Mucosa of descending colon (tissue), 3 donors: ENCODE data around the gene STUB1. TPM values are rescaled to one million over a fixed set of nuclear protein-coding genes. Genes with fewer than 3 reads are reported as not detected.

Experiments
- ATAC-seq: fragments of 200-7000 bp; cut with Tn5 transposase; one replicate; pipeline ENCODE4 v1.9.1; 2020; ENCODE audit warnings: mild to moderate bottlenecking, moderate library complexity
- DNase-seq, 3 donors: peaks; one replicate each; pipeline ENCODE4 v3.0.0-alpha.2; 2020
- H3K36me3 ChIP-seq: fragments of 200-600 bp; one replicate; pipeline ENCODE4 v1.8.0; 2021; ENCODE audit warnings: low read depth, mild to moderate bottlenecking
- H3K4me1 ChIP-seq: fragments of 200-600 bp; one replicate; pipeline ENCODE4 v1.8.0; 2021; ENCODE audit warnings: low read depth, mild to moderate bottlenecking
- H3K4me3 ChIP-seq: fragments of 200-600 bp; one replicate; pipeline ENCODE4 v1.8.0; 2021; ENCODE audit warnings: mild to moderate bottlenecking
- H3K9me3 ChIP-seq: fragments of 200-600 bp; one replicate; pipeline ENCODE4 v1.8.0; 2021; ENCODE audit warnings: mild to moderate bottlenecking
- intact Hi-C, 2 donors: fragments of 100-400 bp; cut with DNase I in 1 of 2; cut with micrococcal nuclease in 1 of 2; formaldehyde crosslinking; loops; one replicate each; pipeline versions ENCODE4 v1.11.0 to v1.11.1; 2022; cut with DNase I, micrococcal nuclease
- total RNA-seq, 3 donors: library from RNA; stranded (reverse); fragmentation: NEBNext Ultra II Directional in 2 of 3; extraction: Animal tissue kit (Norgen Biotek cat#: 25700) in 2 of 3; gene quantifications; one replicate each; pipeline versions ENCODE4 v1.2.1 to v1.2.4, GENCODE V29; 2021 to 2023
- TF ChIP-seq, protein P1 (sequence below): fragments of 200-600 bp; IDR thresholded peaks from one replicate; pipeline ENCODE4 v1.8.0; 2022; ENCODE audit warnings: antibody characterized with exemption, mild to moderate bottlenecking
- donor health status: DM: no; HTN: no; CAD: no; lungs with moderate emphysema.
- donor health status: DM: no; HTN: no; CAD: no.
- donor health status: DM: no; HTN: yes; CAD: no.

Gene STUB1
- total RNA-seq, 3 donors from 2014 or later = 77.8 to 119 (median 108) TPM

DNA sequence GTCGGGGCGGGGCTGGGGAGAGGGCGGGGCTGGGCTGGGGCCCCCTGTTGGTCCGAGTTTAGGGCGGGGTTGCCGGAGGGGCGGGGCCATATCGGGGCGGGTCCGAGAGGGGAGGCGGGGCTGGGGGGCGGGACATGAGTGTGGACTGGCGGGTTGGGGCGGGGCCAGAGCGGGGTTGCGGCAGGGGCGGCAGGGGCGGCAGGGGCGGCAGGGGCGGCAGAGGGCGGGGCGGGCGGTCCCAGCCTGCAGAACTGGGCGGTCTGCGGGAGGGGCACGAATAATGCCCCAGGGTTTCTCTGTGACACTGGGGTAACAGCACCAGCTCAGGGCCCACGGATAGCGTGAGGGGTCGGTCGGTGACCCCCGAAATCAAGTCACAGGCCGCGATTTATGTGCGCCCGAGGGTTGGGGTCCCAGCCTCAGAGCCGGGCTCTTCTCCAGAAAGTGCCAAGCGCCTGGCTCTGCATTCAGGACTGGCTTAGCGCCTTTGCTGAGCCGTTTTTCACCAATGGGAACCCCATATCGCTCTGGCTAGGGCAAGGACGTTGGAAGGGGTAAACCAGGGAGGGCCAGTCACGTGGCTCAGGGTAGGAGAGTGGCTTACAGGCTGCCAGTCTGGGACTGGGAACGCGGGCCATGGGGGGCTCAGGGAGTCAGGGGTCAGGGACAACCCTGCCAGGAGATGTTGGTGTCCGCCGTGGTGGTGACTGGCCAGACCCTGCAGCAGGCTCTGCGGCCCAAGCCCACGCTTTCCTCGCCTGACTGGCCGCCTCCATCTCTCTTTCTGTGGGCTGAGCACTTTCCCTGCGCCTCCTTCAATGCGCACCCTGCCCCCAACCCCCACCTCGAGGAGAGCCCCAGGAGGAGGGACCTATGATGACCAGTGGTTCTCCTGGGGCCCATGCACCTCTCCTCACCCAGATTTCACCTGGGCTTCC is 42.9 kb upstream of the STUB1 start:
- Histone ChIP-seq H3K9me3 (no peaks in the 10 kb centered on the region), H3K4me1 (peaks cover 12% of the 10 kb centered on the region), H3K36me3 (peaks cover 3% of the 10 kb centered on the region), H3K4me3 (no peak overlapping the region)
- TF ChIP-seq, protein P1, sequence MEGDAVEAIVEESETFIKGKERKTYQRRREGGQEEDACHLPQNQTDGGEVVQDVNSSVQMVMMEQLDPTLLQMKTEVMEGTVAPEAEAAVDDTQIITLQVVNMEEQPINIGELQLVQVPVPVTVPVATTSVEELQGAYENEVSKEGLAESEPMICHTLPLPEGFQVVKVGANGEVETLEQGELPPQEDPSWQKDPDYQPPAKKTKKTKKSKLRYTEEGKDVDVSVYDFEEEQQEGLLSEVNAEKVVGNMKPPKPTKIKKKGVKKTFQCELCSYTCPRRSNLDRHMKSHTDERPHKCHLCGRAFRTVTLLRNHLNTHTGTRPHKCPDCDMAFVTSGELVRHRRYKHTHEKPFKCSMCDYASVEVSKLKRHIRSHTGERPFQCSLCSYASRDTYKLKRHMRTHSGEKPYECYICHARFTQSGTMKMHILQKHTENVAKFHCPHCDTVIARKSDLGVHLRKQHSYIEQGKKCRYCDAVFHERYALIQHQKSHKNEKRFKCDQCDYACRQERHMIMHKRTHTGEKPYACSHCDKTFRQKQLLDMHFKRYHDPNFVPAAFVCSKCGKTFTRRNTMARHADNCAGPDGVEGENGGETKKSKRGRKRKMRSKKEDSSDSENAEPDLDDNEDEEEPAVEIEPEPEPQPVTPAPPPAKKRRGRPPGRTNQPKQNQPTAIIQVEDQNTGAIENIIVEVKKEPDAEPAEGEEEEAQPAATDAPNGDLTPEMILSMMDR = no peak
- DNase-seq = peak; percentile 76 to 93 (median 90)
- intact Hi-C loops = no loop called here
- peak; percentile 80 for ATAC-seq

DNA sequence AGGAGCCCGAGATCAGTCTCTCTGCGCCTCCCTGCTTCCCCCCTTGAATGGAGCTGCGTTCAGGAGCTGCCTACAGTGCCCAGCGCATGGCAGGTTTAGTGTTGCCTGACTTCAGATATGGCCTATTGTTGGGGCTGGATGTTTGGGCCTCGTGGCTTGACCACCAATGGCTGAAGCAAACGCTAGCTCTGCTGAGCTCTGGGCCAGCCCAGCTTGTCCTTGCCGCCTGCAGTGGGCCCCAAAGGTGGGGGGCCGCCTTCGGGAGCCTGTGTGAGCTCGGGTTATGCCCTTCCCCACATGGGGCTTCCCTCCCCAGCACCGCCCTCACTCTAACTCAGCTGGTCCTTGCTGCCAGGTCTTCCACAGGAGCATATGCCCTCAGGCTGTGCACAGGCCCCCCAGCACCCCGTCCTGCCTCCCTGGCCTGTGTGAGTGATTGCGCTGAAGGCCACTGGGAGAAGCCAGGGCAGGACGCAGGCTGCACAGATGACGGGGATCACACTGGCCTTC is 42.1 kb upstream of the STUB1 start:
- Histone ChIP-seq H3K36me3 (peaks cover 3% of the 10 kb centered on the region), H3K4me1 (peaks cover 16% of the 10 kb centered on the region), H3K9me3 (no peaks in the 10 kb centered on the region), H3K4me3 (no peak overlapping the region)
- peak in 1 of 3 donors; percentile 70 for DNase-seq
- intact Hi-C loops = no loop called here
- ATAC-seq = no peak
- TF ChIP-seq, protein P1 = no peak

- no peak for ATAC-seq
- Histone ChIP-seq H3K4me1 (peaks cover 21% of the 10 kb centered on the region), H3K4me3 (no peak overlapping the region)
These were observed 41.4 kb upstream of the STUB1 start for GRCh38 chr16:638836-639235.

DNA sequence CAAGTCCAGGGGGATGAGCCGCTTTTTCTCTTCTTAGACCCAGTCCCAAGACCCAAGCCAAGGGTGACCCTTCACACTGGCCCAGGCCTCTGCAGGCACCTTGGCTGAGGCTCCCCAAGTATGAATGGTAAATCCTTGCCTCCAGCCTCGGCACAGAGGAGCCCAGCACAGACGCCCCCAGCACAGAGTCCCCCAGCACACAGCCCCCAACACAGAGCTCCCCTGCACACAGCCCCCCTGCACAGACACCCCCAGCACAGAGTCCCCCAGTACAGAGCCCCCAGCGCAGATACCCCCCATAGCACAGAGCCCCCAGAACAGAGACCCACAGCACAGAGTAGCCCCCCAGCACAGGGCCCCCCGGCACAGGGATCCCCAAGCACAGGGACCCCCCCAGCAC is 39.6 kb upstream of the STUB1 start:
- H3K4me3 ChIP-seq = no peak overlapping the region
- ATAC-seq (no peak), DNase-seq (no peak)
- intact Hi-C loops = no loop called here
- TF ChIP-seq, protein P1 = no peak
- H3K9me3 ChIP-seq = no peaks in the 10 kb centered on the region
- peaks cover 30% of the 10 kb centered on the region for H3K4me1 ChIP-seq
- H3K36me3 ChIP-seq = peaks cover 3% of the 10 kb centered on the region

More at GRCh38 chr16:638836-639235, 41.4 kb upstream of the STUB1 start:
- TF ChIP-seq, protein P1 = no peak
- H3K9me3 ChIP-seq = no peaks in the 10 kb centered on the region
- DNase-seq = no peak
- intact Hi-C loops = no loop called here
- peaks cover 3% of the 10 kb centered on the region for H3K36me3 ChIP-seq

DNA sequence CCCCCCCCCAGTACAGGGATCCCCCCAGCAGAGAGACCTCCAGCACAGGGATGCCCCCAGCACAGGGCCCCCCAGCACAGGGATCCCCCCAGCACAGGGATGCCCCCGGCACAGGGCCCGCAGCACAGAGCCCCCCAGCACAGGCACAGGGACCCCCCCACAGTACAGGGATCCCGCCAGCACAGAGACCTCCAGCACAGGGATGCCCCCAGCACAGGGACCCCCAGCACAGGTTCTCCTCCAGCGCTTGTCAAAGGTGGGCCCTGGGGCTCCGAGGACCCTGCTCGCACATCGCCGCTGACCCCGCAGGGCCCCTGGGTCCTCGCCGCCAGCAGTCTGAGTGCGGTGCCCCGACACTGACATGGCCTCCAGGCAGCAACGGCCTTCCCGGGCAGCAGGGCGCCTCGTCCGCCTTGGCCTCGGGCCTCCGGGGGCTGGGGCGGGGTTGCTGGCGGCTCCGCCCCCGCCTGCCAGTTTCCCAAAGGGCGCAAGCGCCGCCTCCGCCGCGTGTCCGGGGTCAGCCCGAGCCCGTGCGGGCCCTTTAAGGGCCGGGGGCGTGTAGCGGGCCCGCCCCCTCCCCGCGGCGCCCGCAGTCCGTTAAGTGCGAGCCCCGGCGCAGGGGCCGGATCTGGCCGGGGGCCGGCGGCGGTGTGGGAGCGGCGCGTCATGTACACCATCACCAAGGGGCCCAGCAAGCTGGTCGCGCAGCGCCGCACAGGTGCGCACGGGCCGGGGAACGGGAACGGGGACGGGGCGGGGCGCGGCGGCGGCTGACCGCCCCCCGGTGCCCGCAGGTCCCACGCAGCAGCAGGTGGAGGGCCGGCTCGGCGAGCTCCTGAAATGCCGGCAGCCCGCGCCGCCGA is 38.7 kb upstream of the STUB1 start, which contains the start of gene MCRIP2:
Gene MCRIP2, plus strand, starts transcription at position 503 of the 863 bp plus-strand sequence. Its CDS starts 164 bp downstream, at position 667.
- Histone ChIP-seq H3K9me3 (no peaks in the 10 kb centered on the region), H3K4me3 (peak within 1 kb of the TSS; percentile 75), H3K4me1 (peaks cover 39% of the 10 kb centered on the region), H3K36me3 (peaks cover 3% of the 10 kb centered on the region)
- TF ChIP-seq, protein P1 = no peak
- peak; percentile 92 to 95 (median 93) for DNase-seq
- intact Hi-C loops = no loop called here
- peak; percentile 66 for ATAC-seq
